Stimulated activated CD8-positive, alpha-beta memory T cell treated with anti-CD3 and anti-CD28 coated beads, Interleukin-7, amount 100 ng/mL, for 4 hours (primary cell): ENCODE data around the gene EMP3.
A peak's percentile ranks its signal among the peaks of the same experiment; 100 is the strongest.

Experiments
- DNase-seq, 2 donors: peaks; one replicate each; pipeline ENCODE4 v3.0.0-alpha.2; 2020; ENCODE audit warnings: low read depth in 2 of 2

Gene EMP3

GRCh38 chr19:48318286-48318987, 6.9 kb upstream of the EMP3 start:
- DNase-seq: no peak

GRCh38 chr19:48319647-48320541, 5.5 kb upstream of the EMP3 start:
- DNase-seq: peak; percentile 57 to 61

- peak; percentile 94 for DNase-seq
Observed at GRCh38 chr19:48321372-48321621, 4.1 kb upstream of the EMP3 start.

- DNase-seq: peak; percentile 96 to 99
Observed at GRCh38 chr19:48321622-48322591, 3.4 kb upstream of the EMP3 start.

GRCh38 chr19:48329167-48329891, 4.0 kb downstream of the EMP3 start:
- peak in 1 of 2 donors; percentile 11 for DNase-seq

GRCh38 chr19:48330012-48330681, 4.8 kb downstream of the EMP3 start:
- peak; percentile 73 to 77 for DNase-seq

GRCh38 chr19:48332351-48332661, 7.0 kb downstream of the EMP3 start:
- DNase-seq: no peak

- DNase-seq: peak; percentile 87 to 94
Observed at GRCh38 chr19:48332662-48333466, 7.5 kb downstream of the EMP3 start.

- peak; percentile 84 to 88 for DNase-seq
Observed at GRCh38 chr19:48333467-48334384, 8.4 kb downstream of the EMP3 start.

GRCh38 chr19:48338253-48338755, 13.0 kb downstream of the EMP3 start:
- no peak for DNase-seq

- no peak for DNase-seq
Observed at GRCh38 chr19:48338802-48339503, 13.6 kb downstream of the EMP3 start.

GRCh38 chr19:48340995-48341394, 15.6 kb downstream of the EMP3 start:
- DNase-seq: no peak

- no peak for DNase-seq
Observed at GRCh38 chr19:48341515-48342413, 16.4 kb downstream of the EMP3 start.

GRCh38 chr19:48342414-48342738, 17.0 kb downstream of the EMP3 start:
- DNase-seq: no peak

- no peak for DNase-seq
Observed at GRCh38 chr19:48342841-48343540, 17.6 kb downstream of the EMP3 start.

- DNase-seq: no peak
Observed at GRCh38 chr19:48344892-48345291, 19.5 kb downstream of the EMP3 start.

- DNase-seq: no peak
Observed at GRCh38 chr19:48346191-48346590, 20.8 kb downstream of the EMP3 start.
